Measurements from ENCODE around the gene NCSTN.

GRCh38 chr1:160359559-160360226 lies 16.5 kb downstream of the NCSTN start:
- TF ChIP-seq CTCF (optimal IDR thresholded peaks at IDR 0.05 in 1 of 3, IDR thresholded peaks at IDR 0.05 in 1 of 3, conservative IDR thresholded peaks at IDR 0.05 in 1 of 3; ENCODE audit: extremely low read depth in 1 of 3, insufficient read depth in 2 of 3, low read length in 3 of 3), result peak in 1 of 3 experiments; percentile 4
- no peak for TF ChIP-seq EZH2 (IDR thresholded peaks at IDR 0.05; ENCODE audit: low read length)
